Hepatocyte (in vitro differentiated cells): Measurements from ENCODE around the gene FIZ1. TPM values are rescaled to one million over a fixed set of nuclear protein-coding genes. Genes with fewer than 3 reads are reported as not detected.
A peak's percentile ranks its signal among the peaks of the same experiment; 100 is the strongest.

ENCODE experiments used
- DNase-seq: peaks from one replicate; pipeline ENCODE4 v3.0.0-alpha.2; 2016; ENCODE audit warnings: low spot score
- H2AFZ ChIP-seq: fragments of 200-600 bp; sonication (generic); 2 replicates; pipeline ENCODE4 v1.6.0; 2016; ENCODE audit warnings: antibody characterized with exemption, mild to moderate bottlenecking
- H3K27ac ChIP-seq: fragments of 200-600 bp; sonication (generic); 2 replicates; pipeline ENCODE4 v1.5.1; 2016; ENCODE audit warnings: mild to moderate bottlenecking
- H3K27me3 ChIP-seq: fragments of 200-600 bp; sonication (generic); 2 replicates; pipeline ENCODE4 v1.6.1; 2016
- H3K36me3 ChIP-seq: fragments of 200-600 bp; sonication (generic); replicated peaks from 2 replicates; pipeline ENCODE4 v1.5.1; 2016; ENCODE audit warnings: low read depth; ENCODE audit not compliant: insufficient read depth
- H3K4me1 ChIP-seq: fragments of 200-600 bp; sonication (generic); 2 replicates; pipeline ENCODE4 v1.5.1; 2016; ENCODE audit warnings: mild to moderate bottlenecking, moderate library complexity; ENCODE audit not compliant: insufficient read depth
- H3K4me2 ChIP-seq: fragments of 200-600 bp; sonication (generic); 2 replicates; pipeline ENCODE4 v1.6.0; 2016
- H3K4me3 ChIP-seq: fragments of 200-600 bp; sonication (generic); 2 replicates; pipeline ENCODE4 v1.5.1; 2016; ENCODE audit warnings: mild to moderate bottlenecking
- H3K79me2 ChIP-seq: fragments of 200-600 bp; sonication (generic); 2 replicates; pipeline ENCODE4 v1.6.0; 2017; ENCODE audit warnings: mild to moderate bottlenecking
- H3K9me2 ChIP-seq: fragments of 200-600 bp; sonication (generic); replicated peaks from 2 replicates; pipeline ENCODE4 v1.6.0; 2017; ENCODE audit warnings: mild to moderate bottlenecking; ENCODE audit not compliant: insufficient read depth
- H3K9me3 ChIP-seq: fragments of 200-600 bp; sonication (generic); 2 replicates; pipeline ENCODE4 v1.5.1; 2016; ENCODE audit warnings: low read depth, mild to moderate bottlenecking
- H4K20me1 ChIP-seq: fragments of 200-600 bp; sonication (generic); 2 replicates; pipeline ENCODE4 v1.6.0; 2016; ENCODE audit warnings: mild to moderate bottlenecking; ENCODE audit not compliant: insufficient read depth, poor library complexity, severe bottlenecking
- EZH2 ChIP-seq: fragments of 200-600 bp; sonication (generic); IDR thresholded peaks from 2 replicates; pipeline ENCODE4 v1.6.1; 2016; ENCODE audit warnings: antibody characterized with exemption, mild to moderate bottlenecking, borderline replicate concordance
- EZH2phosphoT487 ChIP-seq: fragments of 200-600 bp; sonication (generic); IDR thresholded peaks from one replicate; pipeline ENCODE4 v1.6.1; 2018; ENCODE audit warnings: antibody characterized with exemption, mild to moderate bottlenecking, low read depth, moderate library complexity; ENCODE audit not compliant: unreplicated experiment, severe bottlenecking
- WGBS: methylation state at CpG from one replicate; pipeline ENCODE4 v1.1.6; 2016; ENCODE audit warnings: low lambda C conversion rate; ENCODE audit errors: missing lambda C conversion rate; 5-methylcytosine and 5-hydroxymethylcytosine counted together
- polyA plus RNA-seq: library from polyadenylated mRNA; unstranded; fragments of >200 nt; fragmentation: Nextera tagmentation; extraction: Ambion mirVana; gene quantifications from 2 replicates; pipeline ENCODE4 v1.2.1, GENCODE V29; 2016
- total RNA-seq: library from RNA; depleted of rRNA; stranded (reverse); fragments of >200 nt; gene quantifications from 2 replicates; pipeline ENCODE4 v1.2.3, GENCODE V29; 2014
- TF ChIP-seq, protein P1 (sequence below): fragments of 200-600 bp; sonication (generic); IDR thresholded peaks from 2 replicates; pipeline ENCODE4 v1.5.1; 2016; ENCODE audit warnings: antibody characterized with exemption, mild to moderate bottlenecking; ENCODE audit not compliant: poor library complexity

Gene FIZ1
- total and polyA plus RNA-seq, 2 experiments from 2014 or later = 3.8 to 16.4 TPM

DNA sequence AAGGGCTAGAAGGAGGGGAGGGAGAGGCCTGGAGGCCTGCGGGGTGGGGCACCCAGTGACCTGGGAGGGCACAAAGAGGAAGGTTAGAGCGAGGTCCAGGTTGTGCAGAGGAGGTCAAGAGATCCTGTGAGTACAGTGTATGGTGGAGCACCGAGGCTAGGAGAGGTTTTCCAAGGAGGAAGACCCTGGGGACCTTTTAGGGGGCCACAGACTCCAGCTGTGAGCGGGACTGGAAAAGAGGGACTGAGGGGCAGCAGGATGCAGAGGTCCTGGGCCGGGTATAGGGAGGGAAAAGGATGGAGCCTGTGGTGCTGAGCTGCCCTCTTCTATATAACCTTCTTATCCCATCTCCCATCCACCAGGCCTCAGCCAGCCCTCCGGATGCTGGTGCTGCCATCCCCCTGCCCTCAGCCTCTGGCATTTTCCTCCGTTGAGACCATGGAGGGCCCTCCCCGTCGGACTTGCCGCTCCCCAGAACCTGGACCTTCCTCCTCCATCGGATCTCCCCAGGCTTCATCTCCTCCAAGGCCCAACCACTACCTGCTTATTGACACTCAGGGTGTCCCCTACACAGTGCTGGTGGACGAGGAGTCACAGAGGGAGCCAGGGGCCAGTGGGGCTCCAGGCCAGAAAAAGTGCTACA is 45.0 kb upstream of the FIZ1 start:
- peak overlapping the region; percentile 92 for H3K4me2 ChIP-seq
- no peaks in the 10 kb centered on the region for H3K27me3 ChIP-seq
- H3K9me3 ChIP-seq = no peaks in the 10 kb centered on the region
- H3K4me1 ChIP-seq = peaks cover 31% of the 10 kb centered on the region
- H3K27ac ChIP-seq = peak overlapping the region; percentile 98
- TF ChIP-seq EZH2phosphoT487 (no peak), EZH2 (no peak)
- TF ChIP-seq, protein P1, sequence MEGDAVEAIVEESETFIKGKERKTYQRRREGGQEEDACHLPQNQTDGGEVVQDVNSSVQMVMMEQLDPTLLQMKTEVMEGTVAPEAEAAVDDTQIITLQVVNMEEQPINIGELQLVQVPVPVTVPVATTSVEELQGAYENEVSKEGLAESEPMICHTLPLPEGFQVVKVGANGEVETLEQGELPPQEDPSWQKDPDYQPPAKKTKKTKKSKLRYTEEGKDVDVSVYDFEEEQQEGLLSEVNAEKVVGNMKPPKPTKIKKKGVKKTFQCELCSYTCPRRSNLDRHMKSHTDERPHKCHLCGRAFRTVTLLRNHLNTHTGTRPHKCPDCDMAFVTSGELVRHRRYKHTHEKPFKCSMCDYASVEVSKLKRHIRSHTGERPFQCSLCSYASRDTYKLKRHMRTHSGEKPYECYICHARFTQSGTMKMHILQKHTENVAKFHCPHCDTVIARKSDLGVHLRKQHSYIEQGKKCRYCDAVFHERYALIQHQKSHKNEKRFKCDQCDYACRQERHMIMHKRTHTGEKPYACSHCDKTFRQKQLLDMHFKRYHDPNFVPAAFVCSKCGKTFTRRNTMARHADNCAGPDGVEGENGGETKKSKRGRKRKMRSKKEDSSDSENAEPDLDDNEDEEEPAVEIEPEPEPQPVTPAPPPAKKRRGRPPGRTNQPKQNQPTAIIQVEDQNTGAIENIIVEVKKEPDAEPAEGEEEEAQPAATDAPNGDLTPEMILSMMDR = no peak
- no peaks in the 10 kb centered on the region for H3K36me3 ChIP-seq
- DNase-seq = no peak
- no peaks in the 10 kb centered on the region for H4K20me1 ChIP-seq
- H2AFZ ChIP-seq = no peak overlapping the region
- 53% methylated on average over 11 of the region's 12 CpGs for WGBS
- no peaks in the 10 kb centered on the region for H3K9me2 ChIP-seq
- peaks cover 69% of the 10 kb centered on the region for H3K79me2 ChIP-seq
- peak overlapping the region; percentile 99 for H3K4me3 ChIP-seq

DNA sequence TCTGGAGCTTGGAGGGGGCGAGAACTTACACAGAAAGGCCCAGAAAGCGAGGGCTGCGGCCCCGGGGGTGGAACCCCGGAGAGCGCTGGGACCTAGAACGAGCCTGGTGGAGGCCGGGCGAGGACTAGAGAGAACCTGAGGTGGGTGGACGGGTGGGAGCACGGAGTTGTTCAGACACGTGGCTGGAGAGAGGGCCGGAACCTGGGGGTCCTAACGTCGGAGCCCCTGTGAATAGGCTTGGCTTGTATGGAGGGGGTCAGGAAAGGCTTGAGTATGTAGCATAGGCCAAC is 44.5 kb upstream of the FIZ1 start:
- H3K36me3 ChIP-seq = no peaks in the 10 kb centered on the region
- peak overlapping the region; percentile 98 for H3K27ac ChIP-seq
- peaks cover 26% of the 10 kb centered on the region for H3K4me1 ChIP-seq
- no peak for DNase-seq
- peaks cover 73% of the 10 kb centered on the region for H3K79me2 ChIP-seq
- H3K4me2 ChIP-seq = peak overlapping the region; percentile 92
- peak overlapping the region; percentile 99 for H3K4me3 ChIP-seq
- H2AFZ ChIP-seq = peak overlapping the region; percentile 69
- no peaks in the 10 kb centered on the region for H4K20me1 ChIP-seq
- WGBS = 2% methylated on average over 15 of the region's 15 CpGs
- no peak for TF ChIP-seq EZH2phosphoT487
- TF ChIP-seq EZH2 = no peak
- TF ChIP-seq, protein P1 = no peak
- H3K27me3 ChIP-seq = no peaks in the 10 kb centered on the region
- H3K9me2 ChIP-seq = no peaks in the 10 kb centered on the region
- H3K9me3 ChIP-seq = no peaks in the 10 kb centered on the region

DNA sequence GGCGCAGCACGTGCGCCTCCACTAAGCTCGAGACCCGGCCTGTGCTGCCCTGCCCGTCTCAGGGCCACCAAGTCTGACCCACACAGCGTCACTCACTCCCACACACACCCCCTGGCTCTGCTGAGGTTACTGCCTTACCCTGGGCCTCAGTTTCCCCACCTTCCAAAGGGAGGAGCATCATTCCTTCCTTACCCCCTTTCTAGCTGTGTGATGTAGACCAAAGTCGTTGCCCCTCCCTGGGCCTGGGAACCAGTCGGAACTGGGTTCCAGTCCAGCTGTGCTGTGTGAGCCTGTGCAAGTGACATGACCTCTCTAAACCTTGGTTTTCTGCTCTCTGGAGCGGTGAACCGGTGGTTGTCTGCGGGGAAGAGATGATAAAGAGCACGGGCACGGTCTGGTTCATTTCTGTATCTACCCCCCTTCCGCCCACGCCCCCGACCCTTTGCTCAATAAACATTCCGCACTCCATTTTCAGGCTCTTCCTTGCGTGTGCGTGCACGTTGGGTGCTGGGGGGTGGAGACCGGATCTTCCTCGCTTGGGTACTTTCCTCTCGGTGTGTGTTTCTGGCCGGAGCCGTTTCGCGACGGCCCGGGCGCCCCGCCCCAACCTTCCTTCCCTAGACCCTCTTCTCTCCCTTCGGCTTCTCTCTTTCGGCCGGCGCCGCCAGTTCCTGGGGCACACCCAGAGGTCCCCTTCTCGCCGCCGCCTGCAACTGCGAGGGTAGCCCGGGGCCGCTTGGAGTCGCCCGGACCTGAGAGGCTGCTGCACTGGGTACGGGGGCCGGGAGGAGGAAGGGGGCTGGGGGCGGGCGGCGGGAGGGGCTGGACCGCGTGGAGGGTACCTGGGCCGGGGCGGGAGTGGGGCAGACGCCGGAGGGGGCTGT is 43.9 kb upstream of the FIZ1 start, which contains the start of gene ZNF581:
Gene ZNF581, plus strand, starts transcription at position 647 of the 884 bp plus-strand sequence. CDS start 923 bp downstream, outside the sequence.
- Histone ChIP-seq H2AFZ (peak within 1 kb of the TSS; percentile 69), H3K4me3 (peak within 1 kb of the TSS; percentile 99), H3K27me3 (no peaks in the 10 kb centered on the region), H3K79me2 (peaks cover 74% of the 10 kb centered on the region), H3K4me2 (peak within 1 kb of the TSS; percentile 92), H4K20me1 (no peaks in the 10 kb centered on the region), H3K36me3 (no peaks in the 10 kb centered on the region), H3K27ac (peak within 1 kb of the TSS; percentile 98), H3K4me1 (peaks cover 23% of the 10 kb centered on the region), H3K9me2 (no peaks in the 10 kb centered on the region), H3K9me3 (no peaks in the 10 kb centered on the region)
- 2% methylated on average over 53 of the region's 56 CpGs for WGBS
- TF ChIP-seq EZH2 = no peak
- TF ChIP-seq, protein P1 = no peak
- TF ChIP-seq EZH2phosphoT487 = no peak
- peak; percentile 83 for DNase-seq
